KMS-11 (cell line): Measurements from ENCODE around the gene FAM120B.

Experiments used
- H2AFZ ChIP-seq: fragments of 200-600 bp; sonication (generic); 2 replicates; pipeline ENCODE4 v1.6.1; 2016; ENCODE audit warnings: antibody characterized with exemption, mixed run types, low read depth
- H3K27ac ChIP-seq: fragments of 200-600 bp; sonication (generic); 2 replicates; pipeline ENCODE4 v1.6.1; 2016; ENCODE audit warnings: mild to moderate bottlenecking, mixed run types
- H3K27me3 ChIP-seq: fragments of 200-600 bp; sonication (generic); 2 replicates; pipeline ENCODE4 v1.6.1; 2017; ENCODE audit warnings: mild to moderate bottlenecking, low read depth, mixed run types, moderate library complexity; ENCODE audit not compliant: insufficient read depth
- H3K36me3 ChIP-seq: fragments of 200-600 bp; sonication (generic); 2 replicates; pipeline ENCODE4 v1.6.1; 2017; ENCODE audit warnings: mild to moderate bottlenecking, mixed run types; ENCODE audit not compliant: insufficient read depth
- H3K4me1 ChIP-seq: fragments of 200-600 bp; sonication (generic); 2 replicates; pipeline ENCODE4 v1.6.1; 2016; ENCODE audit warnings: mild to moderate bottlenecking, low read depth, mixed run types; ENCODE audit not compliant: poor library complexity, severe bottlenecking
- H3K4me2 ChIP-seq: fragments of 200-600 bp; sonication (generic); 2 replicates; pipeline ENCODE4 v1.7.0; 2016; ENCODE audit warnings: mild to moderate bottlenecking, mixed run types
- H3K4me3 ChIP-seq: fragments of 200-600 bp; sonication (generic); IDR thresholded peaks from 2 replicates; pipeline ENCODE4 v1.6.1; 2017; ENCODE audit warnings: low read depth, low read length, mixed read lengths; ENCODE audit not compliant: insufficient read depth
- H3K79me2 ChIP-seq: fragments of 200-600 bp; sonication (generic); 2 replicates; pipeline ENCODE4 v1.6.1; 2016; ENCODE audit warnings: low read depth, mixed run types; ENCODE audit not compliant: insufficient read depth
- H3K9ac ChIP-seq: fragments of 200-600 bp; sonication (generic); 2 replicates; pipeline ENCODE4 v1.6.1; 2016; ENCODE audit warnings: mild to moderate bottlenecking, mixed run types
- H4K20me1 ChIP-seq: fragments of 200-600 bp; sonication (generic); 2 replicates; pipeline ENCODE4 v1.6.1; 2016; ENCODE audit warnings: mild to moderate bottlenecking, mixed run types; ENCODE audit not compliant: insufficient read depth
- TF ChIP-seq, protein P1 (sequence below): fragments of 200-600 bp; sonication (generic); conservative IDR thresholded peaks from 2 replicates; pipeline ENCODE4 v1.6.1; 2017; ENCODE audit warnings: low read depth, mild to moderate bottlenecking, antibody characterized with exemption, low read length, moderate library complexity, mixed read lengths

FAM120B gene

DNA sequence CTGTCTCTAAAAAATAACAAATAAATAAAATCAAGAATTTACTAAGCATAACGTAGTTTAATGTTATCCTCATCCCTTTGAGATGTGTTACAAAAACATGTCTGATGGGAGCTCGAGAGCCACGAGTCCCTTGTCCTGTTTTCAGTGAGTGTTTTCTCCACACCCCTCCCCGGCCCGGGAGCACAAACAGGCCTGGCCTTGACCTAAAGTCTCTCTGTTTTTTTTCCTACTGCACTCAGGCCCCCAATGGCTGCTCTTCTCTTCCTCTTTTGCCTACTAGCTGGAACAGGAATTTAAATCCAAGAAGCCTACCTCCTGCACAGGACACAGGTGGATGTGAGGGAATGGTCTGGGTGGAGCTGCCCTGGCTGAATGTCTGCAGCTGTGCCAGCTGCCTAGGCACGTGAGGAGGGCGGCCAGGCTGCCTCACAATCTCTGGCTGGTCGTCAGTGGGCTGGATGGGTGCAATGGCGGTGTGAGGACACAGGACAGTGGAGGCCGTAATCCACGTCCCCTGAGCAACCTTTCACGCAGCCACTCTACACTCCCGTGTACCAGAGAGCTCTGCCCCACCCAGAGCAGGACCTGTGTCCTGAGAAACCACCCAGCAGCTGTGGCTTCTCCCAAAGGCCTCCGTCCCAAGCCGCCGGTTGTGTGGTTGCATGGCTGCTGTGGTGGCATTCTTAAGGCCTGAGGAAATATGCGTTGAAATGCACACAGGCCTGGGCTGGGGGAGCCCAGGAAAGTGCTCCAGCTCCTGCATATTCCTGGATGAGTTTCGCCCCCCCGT is 117.5 kb downstream of the FAM120B start:
- Histone ChIP-seq H3K4me2 (no peak overlapping the region), H3K9ac (no peak overlapping the region), H3K27me3 (no peaks in the 10 kb centered on the region; the same call in 1 of the 2 replicates), H4K20me1 (no peaks in the 10 kb centered on the region), H3K27ac (no peak overlapping the region), H2AFZ (no peak overlapping the region), H3K36me3 (no peaks in the 10 kb centered on the region), H3K79me2 (no peaks in the 10 kb centered on the region), H3K4me1 (no peaks in the 10 kb centered on the region), H3K4me3 (no peak overlapping the region)
- TF ChIP-seq, protein P1, sequence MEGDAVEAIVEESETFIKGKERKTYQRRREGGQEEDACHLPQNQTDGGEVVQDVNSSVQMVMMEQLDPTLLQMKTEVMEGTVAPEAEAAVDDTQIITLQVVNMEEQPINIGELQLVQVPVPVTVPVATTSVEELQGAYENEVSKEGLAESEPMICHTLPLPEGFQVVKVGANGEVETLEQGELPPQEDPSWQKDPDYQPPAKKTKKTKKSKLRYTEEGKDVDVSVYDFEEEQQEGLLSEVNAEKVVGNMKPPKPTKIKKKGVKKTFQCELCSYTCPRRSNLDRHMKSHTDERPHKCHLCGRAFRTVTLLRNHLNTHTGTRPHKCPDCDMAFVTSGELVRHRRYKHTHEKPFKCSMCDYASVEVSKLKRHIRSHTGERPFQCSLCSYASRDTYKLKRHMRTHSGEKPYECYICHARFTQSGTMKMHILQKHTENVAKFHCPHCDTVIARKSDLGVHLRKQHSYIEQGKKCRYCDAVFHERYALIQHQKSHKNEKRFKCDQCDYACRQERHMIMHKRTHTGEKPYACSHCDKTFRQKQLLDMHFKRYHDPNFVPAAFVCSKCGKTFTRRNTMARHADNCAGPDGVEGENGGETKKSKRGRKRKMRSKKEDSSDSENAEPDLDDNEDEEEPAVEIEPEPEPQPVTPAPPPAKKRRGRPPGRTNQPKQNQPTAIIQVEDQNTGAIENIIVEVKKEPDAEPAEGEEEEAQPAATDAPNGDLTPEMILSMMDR: no peak

DNA sequence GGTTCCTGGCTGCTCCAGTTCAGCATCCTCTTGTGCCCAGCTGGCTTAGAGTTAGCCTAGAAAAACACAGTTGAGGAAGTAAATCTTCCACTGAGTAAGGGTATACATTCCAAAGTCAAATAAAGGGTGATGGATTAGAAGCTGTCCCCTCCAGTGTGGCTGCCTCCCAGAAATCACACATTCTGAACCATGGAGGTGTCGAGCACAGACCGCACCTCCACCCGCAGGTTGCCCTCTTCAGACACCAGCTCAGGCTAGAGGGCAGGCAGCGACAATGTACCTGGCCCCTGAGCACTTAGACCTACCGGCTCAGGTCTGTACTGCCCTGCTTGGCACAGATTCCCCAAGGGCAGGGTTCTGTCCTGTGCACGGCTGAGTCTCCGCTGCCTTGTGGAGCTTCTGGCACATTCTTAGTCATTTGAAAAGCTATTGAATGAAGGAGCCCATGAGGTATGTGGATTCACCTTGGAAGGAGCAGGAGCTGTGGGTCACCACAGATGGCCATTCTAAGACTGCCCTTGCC is 118.1 kb downstream of the FAM120B start:
- H3K9ac ChIP-seq: no peak overlapping the region
- H3K79me2 ChIP-seq: no peaks in the 10 kb centered on the region
- no peak overlapping the region for H3K27ac ChIP-seq
- H2AFZ ChIP-seq: no peak overlapping the region
- H4K20me1 ChIP-seq: no peaks in the 10 kb centered on the region
- H3K4me1 ChIP-seq: no peaks in the 10 kb centered on the region
- H3K4me3 ChIP-seq: no peak overlapping the region
- no peaks in the 10 kb centered on the region; the same call in 1 of the 2 replicates for H3K27me3 ChIP-seq
- no peak overlapping the region for H3K4me2 ChIP-seq
- H3K36me3 ChIP-seq: no peaks in the 10 kb centered on the region
- TF ChIP-seq, protein P1: no peak

DNA sequence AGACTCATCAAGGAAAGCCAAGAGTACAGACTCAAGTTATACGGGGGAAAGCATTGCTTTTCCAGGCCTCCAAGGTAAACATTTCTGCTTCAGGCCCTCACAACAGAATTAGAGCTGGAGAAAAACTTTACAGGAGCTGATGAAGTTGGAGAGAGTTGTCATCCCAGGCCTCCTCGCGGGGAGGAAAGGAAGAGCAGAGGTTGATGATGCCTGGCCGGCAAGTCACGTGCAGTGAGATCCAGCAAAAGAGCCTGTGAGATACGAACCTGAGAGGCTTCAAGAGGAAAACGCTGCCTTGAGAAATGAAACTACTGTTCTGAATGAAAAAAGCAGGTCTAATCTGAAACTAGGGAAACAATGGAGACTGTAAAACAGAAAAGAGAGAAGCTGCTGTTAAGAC is 122.9 kb downstream of the FAM120B start:
- no peaks in the 10 kb centered on the region; the same call in 1 of the 2 replicates for H3K27me3 ChIP-seq
- no peaks in the 10 kb centered on the region for H3K36me3 ChIP-seq
- H3K4me3 ChIP-seq: no peak overlapping the region
- H3K9ac ChIP-seq: no peak overlapping the region
- TF ChIP-seq, protein P1: no peak
- H3K4me2 ChIP-seq: no peak overlapping the region
- no peaks in the 10 kb centered on the region for H3K4me1 ChIP-seq
- no peak overlapping the region for H3K27ac ChIP-seq
- no peaks in the 10 kb centered on the region for H3K79me2 ChIP-seq
- H4K20me1 ChIP-seq: no peaks in the 10 kb centered on the region
- H2AFZ ChIP-seq: no peak overlapping the region

DNA sequence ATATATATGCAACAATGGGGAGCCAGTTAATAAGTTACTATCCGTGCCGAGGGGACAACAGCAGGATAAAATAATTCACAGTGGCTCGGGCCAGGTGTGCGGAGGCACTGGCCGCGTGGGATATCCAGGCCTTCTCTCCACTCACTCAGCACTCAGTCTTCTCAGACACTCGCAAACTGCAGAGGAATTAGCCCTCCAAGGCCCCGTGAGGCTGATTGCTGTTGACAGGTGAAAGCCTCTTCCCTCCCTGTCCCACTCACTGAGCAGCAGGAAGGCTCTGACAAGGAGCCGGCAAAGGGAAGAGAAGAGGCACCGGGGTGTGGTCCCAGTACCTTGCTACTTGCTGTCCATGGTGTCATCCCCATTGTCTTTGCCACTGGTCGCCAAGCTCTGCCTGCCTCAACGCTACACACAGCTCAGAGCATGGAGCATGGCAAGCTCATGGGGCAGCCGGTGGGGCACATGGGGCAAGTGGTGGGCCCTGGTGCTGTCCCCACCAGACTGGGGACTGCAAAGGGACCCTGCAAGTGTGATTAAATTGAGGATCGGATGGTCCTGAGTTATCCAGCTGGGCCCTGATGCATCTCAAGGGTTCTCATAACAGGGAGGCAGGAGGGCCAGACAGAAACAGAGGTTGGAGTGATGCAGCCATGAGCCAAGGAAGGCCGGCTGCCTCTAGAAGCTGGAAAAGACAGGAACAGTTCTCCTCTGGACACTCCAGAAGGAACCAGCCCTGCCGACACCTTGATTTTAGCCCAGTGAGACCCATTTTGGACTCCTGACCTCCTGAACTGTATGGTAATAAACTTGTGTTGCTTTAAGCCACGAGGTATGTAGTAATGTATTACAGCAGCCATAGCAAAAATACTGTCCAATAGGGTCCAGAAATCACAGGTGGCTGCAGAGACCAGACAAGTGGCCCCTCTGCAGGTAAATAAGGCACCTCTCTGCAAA is 126.9 kb downstream of the FAM120B start:
- H3K4me3 ChIP-seq: no peak overlapping the region
- H3K4me1 ChIP-seq: no peaks in the 10 kb centered on the region
- H3K27ac ChIP-seq: no peak overlapping the region
- no peaks in the 10 kb centered on the region for H3K27me3 ChIP-seq
- TF ChIP-seq, protein P1: no peak
- H3K9ac ChIP-seq: no peak overlapping the region
- H2AFZ ChIP-seq: no peak overlapping the region
- no peaks in the 10 kb centered on the region for H3K36me3 ChIP-seq
- no peaks in the 10 kb centered on the region for H3K79me2 ChIP-seq
- no peaks in the 10 kb centered on the region for H4K20me1 ChIP-seq
- no peak overlapping the region for H3K4me2 ChIP-seq
